HG03135 (cell line): ENCODE measurements around the gene UST.
"Not testable (repeated sequence)": the region's sequence is repeated elsewhere in the genome, so short reads cannot be mapped to it uniquely, and the experiment has no call there.

ENCODE experiments used
- ATAC-seq: cut with Tn5 transposase; IDR thresholded peaks from one replicate; pipeline ENCODE4 v1.9.1; 2021; ENCODE audit warnings: mild to moderate bottlenecking, moderate library complexity; ENCODE audit not compliant: unreplicated experiment

UST gene

DNA sequence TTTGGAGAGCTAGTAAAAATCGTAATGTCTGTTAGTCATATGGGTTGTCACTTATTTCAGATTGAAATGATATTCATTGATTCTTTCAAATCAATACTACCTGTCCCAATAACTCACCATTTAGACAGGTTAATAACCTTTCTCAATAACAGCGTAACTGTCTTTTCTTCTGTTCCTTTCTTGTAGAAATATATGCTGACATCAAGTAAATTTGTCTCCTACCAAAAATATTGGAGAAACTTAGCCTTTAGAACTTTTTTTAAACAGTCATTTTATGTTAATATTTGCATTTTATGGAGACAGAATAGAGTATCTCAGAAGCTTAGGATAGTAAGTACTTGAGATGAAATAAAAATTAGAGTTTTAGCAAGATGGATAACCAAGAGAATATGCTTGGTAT is 278.2 kb downstream of the UST start:
- no peak for ATAC-seq

- no peak for ATAC-seq
Measured at GRCh38 chr6:149026530-149026942, 279.7 kb downstream of the UST start.

DNA sequence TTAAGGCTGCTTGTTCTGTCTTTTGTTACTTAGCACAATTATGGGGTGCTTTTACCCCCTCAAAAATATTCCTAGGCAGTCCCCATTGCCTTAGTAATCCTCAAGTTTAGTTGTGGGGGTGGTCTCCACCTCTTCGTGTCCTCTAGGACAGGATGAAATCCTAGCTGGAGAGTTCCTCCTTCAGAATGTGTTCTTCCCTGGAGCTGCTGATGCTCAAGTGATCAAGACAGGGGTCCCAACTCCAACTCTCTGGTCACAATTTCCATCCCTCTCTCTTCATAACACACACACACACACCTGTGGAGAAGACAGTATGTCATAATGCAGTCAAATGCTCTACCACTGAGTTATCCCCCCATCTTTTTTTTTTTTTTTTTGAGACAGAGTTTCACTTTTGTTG is 280.7 kb downstream of the UST start:
- ATAC-seq, result no peak

DNA sequence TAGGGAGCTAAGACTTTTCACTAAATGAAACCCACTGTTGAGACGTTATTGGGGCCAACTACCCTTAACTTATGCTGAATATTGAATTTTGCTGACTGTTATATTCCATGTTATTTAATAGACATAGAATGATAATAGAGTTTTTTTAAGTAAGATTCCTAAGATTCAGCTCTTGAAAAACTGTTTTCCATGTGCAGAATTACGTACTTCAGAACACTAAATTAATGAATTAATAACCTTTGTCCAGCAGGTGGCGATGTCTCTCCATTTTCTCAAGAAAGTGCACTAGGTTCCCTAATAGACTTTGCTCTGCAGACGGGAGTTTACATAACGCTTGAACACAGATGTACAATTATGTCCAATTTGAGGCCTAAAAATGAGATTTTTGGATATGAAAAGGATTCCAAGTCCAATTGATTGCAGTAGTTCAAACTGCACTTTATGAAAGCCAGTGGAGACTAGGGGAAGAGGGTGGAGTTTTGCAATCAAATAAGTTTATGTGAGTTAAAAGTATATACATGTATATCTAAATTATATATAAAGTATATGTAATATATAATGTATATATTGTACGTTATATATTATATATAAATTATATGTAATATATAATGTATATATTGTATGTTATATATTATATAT is 282.1 kb downstream of the UST start:
- no peak for ATAC-seq

GRCh38 chr6:149031201-149031858 is 284.5 kb downstream of the UST start:
- ATAC-seq, result no peak

DNA sequence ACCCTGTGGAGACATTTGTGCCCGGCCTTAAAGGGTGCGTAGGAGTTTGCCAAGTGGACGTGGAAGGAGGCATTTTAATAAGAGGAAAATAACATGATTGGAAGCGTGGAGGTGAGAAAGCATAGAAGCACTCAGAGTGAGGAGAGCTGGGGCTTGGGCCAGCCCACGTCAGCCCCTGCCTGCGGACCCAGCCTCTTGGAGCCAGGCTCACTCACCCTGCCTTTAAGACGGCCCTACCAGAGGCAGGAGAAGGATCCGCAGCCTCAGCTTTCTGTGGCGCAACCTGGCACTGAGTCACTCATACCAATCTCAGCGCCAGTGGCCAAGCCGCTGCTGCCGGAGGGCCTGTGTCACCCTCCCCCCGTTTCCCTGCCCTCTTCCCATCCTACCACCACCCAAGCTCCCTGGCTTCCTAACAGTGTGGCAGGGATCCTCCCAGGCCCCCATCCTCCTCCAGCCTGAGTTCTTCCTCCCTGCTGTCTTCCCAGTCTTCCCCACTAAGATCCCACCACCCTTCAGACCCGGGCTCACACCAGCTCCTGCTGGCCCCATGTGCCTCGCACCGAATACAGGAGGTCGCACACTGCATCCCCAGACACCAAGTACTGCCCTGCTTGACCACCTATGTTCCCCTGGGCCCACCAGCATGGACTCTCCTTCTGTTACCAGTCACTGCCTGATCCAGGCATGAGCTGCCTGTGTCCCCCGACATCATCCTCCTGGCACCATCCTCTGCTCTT is 285.2 kb downstream of the UST start:
- ATAC-seq, result peak; percentile 16

GRCh38 chr6:149032599-149033405 is 286.0 kb downstream of the UST start:
- peak; percentile 62 for ATAC-seq

GRCh38 chr6:149033454-149033853 is 286.6 kb downstream of the UST start:
- no peak for ATAC-seq

GRCh38 chr6:149035766-149036165 is 288.9 kb downstream of the UST start:
- no peak for ATAC-seq

DNA sequence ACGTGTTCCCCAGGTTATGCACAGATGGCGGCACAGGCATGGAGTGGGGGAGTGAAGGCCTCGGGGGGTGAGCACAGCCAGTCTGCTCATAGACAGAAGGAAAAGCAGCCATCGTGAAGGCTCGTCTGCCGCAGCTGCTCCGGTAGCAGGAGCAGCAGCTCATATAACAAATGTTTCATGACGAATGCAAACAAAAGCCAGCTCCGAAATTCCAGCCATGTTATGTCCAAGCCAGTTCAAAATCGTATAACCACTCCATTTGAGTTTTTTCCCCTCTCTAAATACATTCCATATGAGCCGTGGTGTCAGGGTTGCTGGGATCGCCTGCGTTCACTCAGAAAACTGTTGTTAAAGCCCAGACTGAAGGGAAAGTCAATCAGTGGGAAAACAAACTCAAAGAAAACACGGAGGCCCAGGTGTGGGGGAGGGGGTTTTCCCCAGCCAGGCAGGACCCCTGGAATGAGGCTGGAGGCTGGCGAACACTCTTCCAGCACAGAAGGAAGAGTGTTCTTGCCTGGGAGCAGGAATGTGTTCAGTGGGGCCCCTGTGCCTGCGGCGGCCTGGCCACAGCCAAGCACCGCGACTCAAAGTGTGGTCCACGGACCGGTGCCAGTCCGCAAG is 290.3 kb downstream of the UST start:
- no peak for ATAC-seq

- not testable (repeated sequence) for ATAC-seq
Measured at GRCh38 chr6:149039025-149039424, 292.2 kb downstream of the UST start.

DNA sequence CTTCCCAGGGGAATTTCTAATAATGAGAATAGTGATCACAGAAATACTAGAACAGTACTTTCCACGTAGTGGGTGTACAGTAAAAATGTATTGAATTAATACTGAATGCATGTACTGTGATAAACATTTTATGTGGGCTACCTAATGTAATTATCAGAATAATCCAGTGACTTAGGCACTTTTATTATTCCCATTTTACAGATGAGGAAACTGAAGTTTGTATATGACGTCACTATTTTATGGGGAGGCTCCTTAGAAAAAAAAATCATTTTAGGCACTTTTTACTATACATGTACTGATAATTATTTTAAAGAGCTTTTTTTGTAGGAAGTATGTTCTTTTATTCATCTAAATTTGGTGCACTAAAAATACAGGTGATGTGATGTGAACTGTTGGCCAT is 295.1 kb downstream of the UST start:
- no peak for ATAC-seq

DNA sequence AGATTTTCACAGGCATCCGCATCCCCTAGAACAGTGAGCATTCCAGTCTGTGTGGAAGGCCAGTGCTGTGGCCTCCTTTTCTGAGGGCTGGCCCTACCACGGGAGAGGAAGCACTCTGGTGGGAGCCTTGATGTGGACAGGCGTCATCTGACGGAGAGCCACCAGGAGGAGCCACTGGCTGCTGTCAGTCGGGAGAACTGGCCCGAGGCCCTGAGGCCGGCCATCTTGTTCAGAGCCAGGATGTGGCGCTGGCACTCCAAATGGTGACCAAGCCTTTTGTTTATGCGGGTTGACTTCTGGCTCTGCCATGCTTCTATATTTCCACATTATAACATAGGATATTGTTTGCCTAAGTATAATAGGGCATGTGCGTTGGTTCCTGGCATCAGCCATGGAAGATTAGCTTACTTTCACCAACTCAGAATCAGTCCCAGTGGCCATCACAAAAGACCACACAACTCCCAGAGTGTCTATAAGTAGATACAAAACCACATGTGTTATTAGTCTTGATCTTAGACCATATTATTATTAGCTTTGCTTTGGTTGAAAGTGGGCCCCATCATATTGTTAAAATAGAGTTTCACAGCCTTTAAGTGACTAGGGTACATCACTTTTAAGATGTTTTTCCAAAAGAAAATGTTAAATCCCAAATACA is 296.8 kb downstream of the UST start:
- ATAC-seq, result no peak

GRCh38 chr6:149044528-149044927 is 297.7 kb downstream of the UST start:
- ATAC-seq, result no peak

DNA sequence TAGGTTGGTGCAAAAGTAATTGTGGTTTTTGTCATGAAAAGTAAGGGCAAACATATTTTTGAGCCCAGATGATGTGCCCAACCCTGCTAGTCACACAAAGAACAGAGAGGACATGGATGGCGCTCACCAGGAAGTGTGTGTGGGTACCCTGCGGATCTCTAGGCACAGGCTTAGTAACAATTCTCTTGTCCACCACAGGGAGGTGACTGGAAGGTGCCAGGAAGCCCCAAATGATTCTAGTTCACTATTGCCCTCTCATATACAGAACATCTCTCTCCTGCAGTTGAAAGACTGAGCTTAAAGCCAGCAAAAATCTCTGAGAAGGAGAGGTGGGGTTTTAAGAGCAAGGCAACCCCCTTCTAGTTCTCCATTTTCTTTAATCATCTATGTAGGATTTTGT is 298.6 kb downstream of the UST start:
- no peak for ATAC-seq

GRCh38 chr6:149046164-149046821 is 299.5 kb downstream of the UST start:
- no peak for ATAC-seq

DNA sequence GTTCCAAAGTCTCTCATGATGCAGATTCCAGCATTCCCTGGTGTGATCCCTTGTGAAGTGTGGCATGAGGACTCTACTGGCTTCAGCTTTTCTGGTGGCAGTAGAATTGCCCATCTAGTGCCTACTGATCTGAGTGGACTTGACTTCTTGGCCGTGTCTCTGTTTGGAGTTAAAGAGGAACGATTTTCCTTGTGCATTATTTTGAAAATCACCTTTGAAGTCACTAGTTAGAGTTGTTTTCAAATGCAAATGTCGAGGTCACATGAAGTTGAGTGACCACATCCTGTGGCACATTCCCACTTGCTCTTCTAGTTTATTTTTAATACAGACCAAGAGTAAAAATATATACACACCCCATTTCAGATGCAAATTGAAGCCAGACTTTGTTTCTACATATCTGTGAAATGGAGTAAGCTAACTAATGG is 300.0 kb downstream of the UST start:
- no peak for ATAC-seq

- no peak for ATAC-seq
Measured at GRCh38 chr6:149049230-149049629, 302.4 kb downstream of the UST start.

DNA sequence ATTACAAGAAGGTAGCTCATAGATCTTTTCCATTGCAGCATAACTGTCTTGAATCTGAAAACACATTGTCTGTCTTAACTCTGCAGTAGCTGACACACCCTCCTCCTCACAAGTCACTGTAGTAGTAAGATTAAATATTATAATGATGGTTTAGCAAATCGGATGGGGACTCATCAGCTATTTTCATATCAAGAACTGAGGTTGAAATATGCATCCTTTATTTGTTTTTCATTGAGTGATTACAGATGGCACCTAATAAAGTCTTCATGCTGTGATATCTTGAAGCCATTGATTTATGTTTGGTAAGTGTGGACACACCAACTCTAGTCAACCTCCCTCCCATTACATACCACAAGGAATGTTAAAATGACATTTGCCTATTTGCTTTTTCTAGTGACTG is 303.3 kb downstream of the UST start:
- no peak for ATAC-seq
